Colon (tissue), 2 donors: ENCODE results near the gene PIRT.

Experiments used
- FAIRE-seq: peaks from 2 replicates; lab custom pipeline; 2012; peaks lifted over from hg19 to GRCh38; lab: Jason Lieb, UNC
- donor health status: control.
- donor health status: control.

Gene PIRT

GRCh38 chr17:10821054-10821453 is 16.8 kb downstream of the PIRT start:
- FAIRE-seq, result no peak

DNA sequence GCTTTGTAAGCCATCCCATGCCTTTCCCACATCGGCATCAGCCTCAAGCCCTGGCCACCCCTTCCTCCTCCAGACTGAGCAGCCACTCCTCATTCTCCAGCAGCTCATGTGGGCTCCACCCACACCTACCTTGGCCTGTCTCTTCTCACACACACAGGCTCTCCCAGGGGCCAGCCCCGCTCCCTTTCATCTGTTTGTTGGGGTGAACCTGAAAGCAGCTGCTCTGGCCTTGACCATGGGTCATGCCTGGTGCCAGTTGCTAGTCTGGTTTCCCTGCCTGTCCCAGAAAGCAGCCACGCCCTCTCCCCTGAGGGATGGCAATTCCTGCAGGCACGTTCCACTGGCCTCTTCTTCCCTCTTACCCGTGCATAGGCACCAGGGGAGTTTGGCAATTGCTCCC is 22.6 kb downstream of the PIRT start:
- no peak for FAIRE-seq

GRCh38 chr17:10814075-10814474 is 23.8 kb downstream of the PIRT start:
- no peak for FAIRE-seq

GRCh38 chr17:10812674-10813073 is 25.2 kb downstream of the PIRT start:
- no peak for FAIRE-seq

DNA sequence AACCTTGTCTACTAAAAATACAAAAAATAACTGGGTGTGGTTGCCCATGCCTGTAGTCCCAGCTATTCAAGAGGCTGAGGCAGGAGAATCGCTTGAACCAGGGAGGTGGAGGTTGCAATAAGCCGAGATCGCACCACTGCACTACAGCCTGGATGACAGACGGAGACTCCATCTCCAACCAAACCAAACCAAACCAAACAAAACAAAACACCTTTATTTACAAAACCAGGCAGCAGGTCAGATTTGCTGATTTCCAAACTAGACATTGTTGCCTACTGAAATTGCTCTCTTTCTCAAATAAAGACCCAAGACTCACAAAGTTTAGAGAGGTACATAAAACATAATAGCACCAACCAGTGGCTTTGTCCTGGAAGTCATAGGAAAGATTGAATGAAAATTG is 28.3 kb downstream of the PIRT start:
- FAIRE-seq, result no peak

GRCh38 chr17:10807704-10808128 is 30.2 kb downstream of the PIRT start:
- FAIRE-seq, result no peak

DNA sequence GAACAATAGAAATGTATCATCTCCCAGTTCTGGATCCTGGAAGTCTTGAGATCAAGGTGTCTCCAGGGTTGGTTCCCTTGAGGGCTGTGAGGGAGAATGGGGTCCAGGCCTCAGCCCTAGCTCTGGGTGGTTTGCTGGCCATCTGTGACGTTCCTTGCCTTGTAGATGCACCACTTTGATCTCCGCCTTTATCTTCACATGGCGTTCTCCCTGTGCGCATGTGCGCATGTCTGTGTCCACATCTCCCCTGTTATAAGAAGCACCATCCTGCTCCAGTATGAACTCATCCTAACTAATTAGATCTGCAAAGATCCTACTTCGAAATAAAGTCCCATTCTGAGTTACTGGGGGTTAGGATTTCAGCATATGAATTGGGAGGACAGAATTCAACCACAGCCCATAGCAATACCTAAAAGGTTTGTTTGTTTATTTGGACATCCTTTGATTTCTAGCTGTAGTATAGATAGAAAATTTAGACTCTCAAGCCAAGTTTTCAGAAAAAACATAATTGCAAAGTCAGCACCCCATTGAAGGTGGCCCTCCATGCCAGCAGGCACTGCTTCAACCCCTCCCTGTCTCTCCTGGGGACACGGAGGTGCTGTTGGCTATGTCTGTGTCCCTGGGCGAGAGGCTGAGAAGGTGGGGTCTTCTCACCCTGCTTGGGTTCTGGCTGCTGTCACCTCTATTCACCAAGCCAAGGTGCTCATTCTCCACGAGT is 31.2 kb downstream of the PIRT start:
- FAIRE-seq, result no peak

DNA sequence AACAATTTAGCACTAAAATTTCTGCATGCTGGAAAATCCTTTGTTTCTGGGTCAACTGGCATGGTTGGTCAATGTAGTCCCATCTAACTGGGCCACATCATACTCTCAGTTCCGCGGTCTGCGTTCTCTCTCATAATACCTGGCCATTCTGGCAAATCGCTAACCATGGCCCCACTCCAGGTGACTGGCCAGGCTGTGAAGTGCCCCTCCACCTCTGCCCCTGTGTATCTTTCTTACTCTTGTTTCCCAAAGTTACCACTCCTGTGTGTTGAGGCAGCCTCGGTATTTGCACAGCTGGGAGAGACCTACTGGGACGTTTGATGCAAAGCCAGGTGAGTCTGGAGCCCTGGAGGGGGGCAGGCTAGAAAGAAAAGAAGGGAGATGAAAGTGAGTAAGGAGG is 32.0 kb downstream of the PIRT start:
- no peak for FAIRE-seq

- FAIRE-seq, result no peak
Measured at GRCh38 chr17:10804546-10804945, 33.3 kb downstream of the PIRT start.

- FAIRE-seq, result no peak
Measured at GRCh38 chr17:10803830-10804475, 33.9 kb downstream of the PIRT start, which contains the start of gene TMEM238L. Gene TMEM238L, minus strand, starts transcription at chr17:10804099. Its CDS starts 136 bp downstream, at chr17:10803963.

DNA sequence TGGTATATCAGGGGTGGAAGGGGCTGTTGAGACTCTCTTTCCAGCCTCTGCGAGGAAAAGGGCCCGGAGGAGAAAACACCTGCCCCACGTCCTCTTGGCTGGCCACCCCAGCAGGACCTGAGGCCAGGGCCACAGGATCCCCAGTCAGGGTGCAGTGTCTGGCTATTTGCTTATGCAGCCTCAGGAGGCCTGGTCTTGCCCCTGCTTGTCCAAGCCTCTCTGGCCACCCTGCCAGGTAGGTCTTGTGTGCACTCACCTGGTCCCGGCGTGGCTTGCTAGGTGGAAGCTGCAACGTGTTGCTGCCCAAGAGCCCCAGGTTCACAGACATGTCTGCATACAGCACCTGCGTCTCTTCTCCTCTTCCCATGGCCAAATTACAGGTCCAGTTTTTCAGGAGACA is 34.5 kb downstream of the PIRT start:
- no peak for FAIRE-seq

DNA sequence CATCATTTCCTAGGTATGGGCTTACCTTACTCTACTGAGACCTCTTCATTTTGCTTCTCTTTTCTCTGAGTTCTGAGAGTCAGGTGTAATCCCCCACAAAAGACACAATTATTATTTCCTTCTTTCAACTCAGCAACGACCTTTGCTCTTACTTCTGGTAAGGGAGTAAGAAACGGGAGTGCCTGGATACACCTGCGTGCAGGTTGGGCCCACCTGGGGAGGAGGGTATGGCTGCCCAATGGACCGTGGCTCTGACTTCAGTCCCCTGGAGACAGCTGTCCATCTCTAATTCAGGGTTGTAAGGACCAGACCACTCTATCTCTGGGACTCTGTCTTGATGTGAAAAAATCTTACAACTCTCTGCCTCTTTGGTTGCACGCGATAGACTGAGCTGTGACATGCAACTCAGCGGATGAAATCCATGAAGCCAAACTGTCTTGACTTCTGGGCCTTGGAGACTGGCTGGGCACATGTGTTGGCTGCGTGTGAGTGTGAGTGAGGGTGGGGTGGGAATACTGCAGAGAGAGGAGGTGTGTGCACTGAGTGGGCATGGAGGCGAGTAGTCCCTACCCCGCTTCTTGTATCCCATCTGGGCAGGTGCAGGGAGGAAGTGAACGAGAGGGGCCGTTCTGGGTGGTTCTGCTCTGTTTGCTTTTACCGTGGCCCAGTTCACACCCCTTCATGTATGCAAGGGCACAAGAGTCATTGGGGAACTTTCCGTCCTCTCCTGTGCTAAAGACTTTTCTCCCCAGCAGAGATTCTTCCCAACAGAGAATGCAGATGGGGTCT is 35.2 kb downstream of the PIRT start:
- no peak for FAIRE-seq

DNA sequence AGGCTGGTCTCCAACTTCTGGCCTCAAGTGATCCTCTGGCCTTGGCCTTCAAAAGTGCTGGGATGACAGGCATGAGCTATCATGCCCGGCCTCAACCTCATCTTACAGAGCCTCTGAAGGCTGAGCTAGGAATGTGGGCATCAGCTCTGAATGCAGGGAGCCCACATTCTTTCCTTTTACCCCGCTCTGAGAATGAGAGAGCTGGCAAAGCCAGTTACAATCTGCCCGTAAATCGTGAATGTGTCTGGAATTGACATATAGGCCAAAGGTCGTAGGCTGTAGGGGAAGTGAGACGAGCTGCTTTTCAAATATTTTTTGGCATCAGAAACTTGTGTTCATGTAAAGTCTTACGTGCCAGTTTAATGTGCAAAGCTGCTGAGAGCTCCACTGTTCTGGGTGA is 38.5 kb downstream of the PIRT start:
- no peak for FAIRE-seq

DNA sequence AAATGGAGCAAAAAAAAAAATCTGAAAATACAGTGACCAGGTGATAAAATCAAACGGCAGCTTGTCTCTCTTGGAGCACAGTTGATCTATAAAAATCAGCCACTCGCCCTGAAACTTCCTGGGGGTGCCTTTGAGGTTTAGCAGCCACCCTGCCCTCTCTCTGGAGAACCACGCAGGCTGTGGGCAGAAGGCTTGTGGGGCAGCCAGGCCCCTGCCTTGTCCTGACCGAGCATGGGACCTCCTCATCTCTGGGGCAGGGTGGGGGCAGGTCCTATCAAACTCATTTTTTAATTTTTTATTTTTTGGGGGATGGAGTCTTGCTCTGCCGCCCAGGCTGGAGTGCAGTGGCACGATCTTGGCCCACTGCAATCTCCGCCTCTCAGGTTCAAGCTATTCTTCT is 39.0 kb downstream of the PIRT start:
- FAIRE-seq, result no peak

DNA sequence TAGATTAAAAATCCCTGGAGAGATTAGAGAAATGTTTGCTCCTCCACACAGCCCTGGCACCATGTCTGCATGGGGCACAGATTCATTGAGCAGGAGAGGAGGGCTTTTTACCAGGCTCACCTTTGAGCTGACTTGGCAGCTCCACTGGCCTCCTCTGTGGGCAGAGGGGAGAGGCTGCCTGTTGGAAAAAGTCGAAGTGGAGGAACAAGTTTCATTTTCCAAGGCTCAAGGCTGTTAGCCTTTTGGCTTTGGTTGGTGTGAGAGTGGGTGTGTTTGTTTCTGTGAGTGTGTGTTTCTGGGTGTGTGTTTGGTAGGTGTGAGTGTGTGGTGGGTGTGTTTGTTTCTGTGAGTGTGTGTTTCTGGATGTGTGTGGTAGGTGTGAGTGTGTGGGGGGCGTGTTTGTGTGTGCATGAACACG is 39.5 kb downstream of the PIRT start:
- FAIRE-seq, result no peak

- FAIRE-seq, result no peak
Measured at GRCh38 chr17:10797476-10798328, 40.2 kb downstream of the PIRT start.

- FAIRE-seq, result no peak
Measured at GRCh38 chr17:10793816-10794215, 44.1 kb downstream of the PIRT start.

DNA sequence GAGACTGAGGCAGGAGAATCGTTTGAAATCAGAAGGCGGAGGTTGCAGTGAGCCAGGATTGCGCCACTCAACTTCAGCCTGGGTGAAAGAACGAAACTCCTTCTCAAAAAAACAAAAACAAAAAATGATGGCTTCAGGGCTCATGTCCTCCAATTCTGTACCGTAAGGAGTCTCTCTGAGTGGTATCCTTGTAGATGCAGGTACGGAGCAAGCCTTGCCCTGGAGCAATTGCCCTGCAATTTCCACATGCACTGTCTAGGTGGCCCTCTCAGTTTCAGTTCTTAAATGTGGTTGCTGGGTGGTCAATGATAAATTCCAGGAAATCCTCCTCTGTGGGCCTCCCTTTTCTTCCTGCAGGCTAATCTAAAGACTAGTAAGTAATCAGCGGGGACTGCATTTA is 44.6 kb downstream of the PIRT start:
- no peak for FAIRE-seq

- FAIRE-seq, result no peak
Measured at GRCh38 chr17:10792151-10792550, 45.7 kb downstream of the PIRT start.

- no peak for FAIRE-seq
Measured at GRCh38 chr17:10790491-10791401, 47.1 kb downstream of the PIRT start.

DNA sequence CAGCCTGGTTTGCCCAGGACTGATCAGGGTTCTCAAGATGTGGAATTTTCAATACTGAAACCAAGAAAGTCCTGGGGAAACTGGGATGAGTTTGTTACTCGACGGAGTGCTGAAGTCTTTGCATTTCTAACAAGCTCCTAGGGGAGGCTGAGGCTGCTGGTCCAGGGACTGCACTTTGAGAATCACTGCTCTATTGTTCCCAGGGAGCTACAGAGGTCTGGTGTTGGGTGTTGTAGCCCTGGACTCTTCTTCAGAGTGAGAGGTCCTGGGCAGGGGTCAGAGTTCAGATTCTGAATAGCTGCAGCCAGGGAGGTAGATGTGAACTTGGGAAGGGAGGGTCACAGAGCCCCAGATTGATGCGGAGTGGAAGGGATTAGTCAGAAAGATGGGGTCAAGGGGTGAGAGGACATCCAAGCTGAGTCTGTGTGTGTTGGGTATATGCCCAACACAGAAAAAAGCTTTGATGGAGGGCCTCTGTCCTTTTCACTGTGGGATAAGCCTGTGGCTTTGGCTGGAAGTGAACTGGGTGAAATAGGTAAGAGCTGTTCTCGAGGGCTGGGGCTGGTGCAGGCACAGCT is 48.1 kb downstream of the PIRT start:
- no peak for FAIRE-seq
